Keratinocyte (primary cell): Measurements from ENCODE around the gene ODAD3.

Experiments
- CTCF ChIP-seq, 3 experiments: IDR thresholded peaks in 1 of 3; conservative IDR thresholded peaks in 1 of 3; optimal IDR thresholded peaks in 1 of 3; 2 replicates in 2 of 3; 3 replicates in 1 of 3; pipeline versions ENCODE3 to v1.5.1; 2011; ENCODE audit warnings: low read length in 3 of 3, mild to moderate bottlenecking in 3 of 3, moderate library complexity in 2 of 3, control low read depth in 1 of 3, inconsistent platforms in 1 of 3; ENCODE audit not compliant: insufficient read depth in 2 of 3; ENCODE audit errors: extremely low read depth in 1 of 3
- EZH2 ChIP-seq: IDR thresholded peaks from one replicate; pipeline ENCODE4 v1.6.1; 2012; ENCODE audit warnings: inconsistent platforms, mild to moderate bottlenecking, low read length, moderate library complexity

GRCh38 chr19:11416346-11417052 is 18.4 kb downstream of the ODAD3 start:
- TF ChIP-seq CTCF (optimal IDR thresholded peaks at IDR 0.05 in 1 of 3, IDR thresholded peaks at IDR 0.05 in 1 of 3, conservative IDR thresholded peaks at IDR 0.05 in 1 of 3; ENCODE audit: extremely low read depth in 1 of 3, insufficient read depth in 2 of 3, low read length in 3 of 3) (no peak), EZH2 (no peak)
